K562 (cell line): ENCODE data around the gene USP16. TPM values are rescaled to one million over a fixed set of nuclear protein-coding genes. Genes with fewer than 3 reads are reported as not detected.
A peak's percentile ranks its signal among the peaks of the same experiment; 100 is the strongest.

Source experiments
- ATAC-seq: fragments of 200-7000 bp; cut with Tn5 transposase; 3 replicates; pipeline ENCODE4 v1.9.1; 2020; ENCODE audit warnings: moderate library complexity
- BruUV-seq: library from RNA; stranded (reverse); fragments of 400-500 nt; replicated peaks from 2 replicates; lab custom pipeline; 2021; lab: Mats Ljungman, UMichigan
- CTCF ChIA-PET: fragments of 300-600 bp; formaldehyde crosslinking; extraction: SDS; loops from one replicate; lab custom pipeline; 2021; ENCODE audit warnings: low intra/inter-chr PET ratio; lab: Yijun Ruan, JAX
- POLR2A ChIA-PET: fragments of 300-600, 350-650 bp; sonication (Branson Sonifier 250); formaldehyde crosslinking; extraction: SDS; loops from one replicate; lab custom pipeline; 2021; ENCODE audit warnings: antibody characterized with exemption, inconsistent platforms; lab: Yijun Ruan, JAX
- DNase-seq, 4 experiments: peaks; one replicate each; pipeline versions ENCODE4 v3.0.0 to v3.0.0-alpha.2; 2011 to 2018; ENCODE audit warnings: low spot score in 3 of 4, mixed read lengths in 3 of 4; ENCODE audit errors: extremely low read depth in 1 of 4
- FAIRE-seq: peaks from 2 replicates; lab custom pipeline; 2011; peaks lifted over from hg19 to GRCh38; lab: Jason Lieb, UNC
- H2AFZ ChIP-seq: 2 replicates; pipeline ENCODE4 v1.6.0; 2011; ENCODE audit warnings: low read depth, low read length, control low read depth, inconsistent platforms
- H3K27ac ChIP-seq: fragments of 200-600 bp; 3 replicates; pipeline ENCODE4 v1.8.0; 2011; ENCODE audit warnings: low read depth, mild to moderate bottlenecking, control low read depth, inconsistent platforms, low read length, moderate library complexity, mixed read lengths; ENCODE audit errors: extremely low read depth
- H3K27me3 ChIP-seq, 2 experiments: fragments of 300-600 bp in 1 of 2; 2 replicates in 1 of 2; 3 replicates in 1 of 2; pipeline versions ENCODE4 v1.6.0 to v1.8.0; 2011; ENCODE audit warnings: inconsistent platforms in 2 of 2, low read length in 2 of 2, mild to moderate bottlenecking in 1 of 2, mixed read lengths in 1 of 2, moderate library complexity in 1 of 2; ENCODE audit not compliant: control insufficient read depth in 2 of 2, insufficient read depth in 2 of 2
- H3K36me3 ChIP-seq: fragments of 300-600 bp; 3 replicates; pipeline ENCODE4 v1.8.0; 2011; ENCODE audit warnings: mild to moderate bottlenecking, low read length, inconsistent platforms; ENCODE audit not compliant: control insufficient read depth, insufficient read depth
- H3K4me1 ChIP-seq, 2 experiments: fragments of 200-600 bp in 1 of 2; replicated peaks in 1 of 2; 2 replicates in 1 of 2; 3 replicates in 1 of 2; pipeline versions ENCODE4 v1.5.1 to v1.8.0; 2011; ENCODE audit warnings: inconsistent platforms in 2 of 2, low read length in 2 of 2, mild to moderate bottlenecking in 1 of 2, mixed read lengths in 1 of 2, moderate library complexity in 1 of 2; ENCODE audit not compliant: control insufficient read depth in 2 of 2, insufficient read depth in 2 of 2
- H3K4me2 ChIP-seq: 2 replicates; pipeline ENCODE4 v1.6.1; 2011; ENCODE audit warnings: low read length, control low read depth, inconsistent platforms, mixed read lengths; ENCODE audit not compliant: insufficient read depth
- H3K4me3 ChIP-seq: fragments of 200-600 bp; sonication (generic), shearing (Covaris generic); 2 replicates; pipeline ENCODE4 v1.5.1; 2016; ENCODE audit warnings: control low read depth, inconsistent platforms
- H3K79me2 ChIP-seq: fragments of 200-600 bp; 3 replicates; pipeline ENCODE4 v1.8.0; 2011; ENCODE audit warnings: low read length, inconsistent platforms; ENCODE audit not compliant: control insufficient read depth, insufficient read depth
- H3K9ac ChIP-seq, 2 experiments: 2 replicates each; pipeline versions ENCODE4 v1.6.0 to v1.6.1; 2011; ENCODE audit warnings: low read depth in 2 of 2, low read length in 2 of 2, control low read depth in 1 of 2, inconsistent platforms in 1 of 2, mild to moderate bottlenecking in 1 of 2, mixed read lengths in 1 of 2; ENCODE audit not compliant: insufficient read depth in 1 of 2
- H3K9me1 ChIP-seq: one replicate; pipeline ENCODE4 v1.6.0; 2011; ENCODE audit warnings: inconsistent platforms, mild to moderate bottlenecking, low read length, moderate library complexity; ENCODE audit not compliant: control insufficient read depth, insufficient read depth
- H3K9me3 ChIP-seq: replicated peaks from 2 replicates; pipeline ENCODE4 v1.5.1; 2011; ENCODE audit warnings: low read depth, low read length, inconsistent platforms; ENCODE audit not compliant: control insufficient read depth, insufficient read depth
- H4K20me1 ChIP-seq: replicated peaks from 2 replicates; pipeline ENCODE4 v1.6.1; 2011; ENCODE audit warnings: low read length, inconsistent platforms, mixed read lengths; ENCODE audit not compliant: control insufficient read depth, insufficient read depth
- CBX8 ChIP-seq: fragments of 200-600 bp; sonication (generic); IDR thresholded peaks from 2 replicates; pipeline ENCODE4 v1.6.1; 2012; ENCODE audit warnings: borderline replicate concordance, mixed run types, low read depth, mild to moderate bottlenecking, moderate library complexity, mixed read lengths, low read length, control low read depth, inconsistent platforms; ENCODE audit not compliant: poor library complexity, severe bottlenecking; ENCODE audit errors: extremely low read depth
- CHD2 ChIP-seq: IDR thresholded peaks from 2 replicates; pipeline ENCODE4 v1.6.1; 2011; ENCODE audit warnings: low read depth, low read length
- COPS2 ChIP-seq: fragments of 450-650 bp; conservative IDR thresholded peaks from 2 replicates; pipeline ENCODE4 v1.6.1; 2016; ENCODE audit warnings: mild to moderate bottlenecking, moderate library complexity
- HCFC1 ChIP-seq: IDR thresholded peaks from 2 replicates; pipeline ENCODE4 v1.6.1; 2012; ENCODE audit warnings: low read depth, low read length, improper control_type of control experiment
- NFATC3 ChIP-seq: fragments of 450-650 bp; IDR thresholded peaks from 2 replicates; pipeline ENCODE4 v1.6.1; 2017; ENCODE audit warnings: mild to moderate bottlenecking
- NR4A1 ChIP-seq, 2 experiments: fragments of 250-450 bp in 1 of 2; fragments of 450-650 bp in 1 of 2; sonication (Bioruptor Pico) in 1 of 2; IDR thresholded peaks; 2 replicates each; pipeline versions ENCODE4 v1.4.0 to v1.6.1; 2016 to 2020; ENCODE audit warnings: mild to moderate bottlenecking in 2 of 2, missing compliant biosample characterization in 1 of 2, missing genetic modification characterization in 1 of 2, moderate library complexity in 1 of 2
- PHTF2 ChIP-seq: fragments of 250-450 bp; sonication (Bioruptor Pico); IDR thresholded peaks from 2 replicates; pipeline ENCODE4 v1.5.0; 2021; ENCODE audit warnings: mild to moderate bottlenecking
- PML ChIP-seq: IDR thresholded peaks from 2 replicates; pipeline ENCODE4 v1.6.1; 2012; ENCODE audit warnings: low read length, inconsistent platforms
- RBM14 ChIP-seq: fragments of 200-400 bp; formaldehyde crosslinking; IDR thresholded peaks from 2 replicates; pipeline ENCODE4 v1.6.1; 2018; ENCODE audit warnings: low read depth, mild to moderate bottlenecking, low read length, moderate library complexity, borderline replicate concordance; ENCODE audit not compliant: insufficient read depth
- SAFB2 ChIP-seq: fragments of 200-400 bp; formaldehyde crosslinking; IDR thresholded peaks from 2 replicates; pipeline ENCODE4 v1.6.1; 2018; ENCODE audit warnings: borderline replicate concordance, low read length, low read depth, moderate library complexity; ENCODE audit not compliant: severe bottlenecking
- SP1 ChIP-seq: sonication (generic); formaldehyde crosslinking; IDR thresholded peaks from 2 replicates; pipeline ENCODE4 v1.8.1; 2022; ENCODE audit warnings: mild to moderate bottlenecking, missing genetic modification reagents
- TCF7L2 ChIP-seq: fragments of 150-350 bp; IDR thresholded peaks from 2 replicates; pipeline ENCODE4 v1.6.1; 2016; ENCODE audit warnings: low read depth, mild to moderate bottlenecking, low read length, moderate library complexity
- ZC3H8 ChIP-seq: fragments of 450-650 bp; IDR thresholded peaks from 2 replicates; pipeline ENCODE4 v1.6.1; 2017
- ZNF347 ChIP-seq: fragments of 450-650 bp; formaldehyde crosslinking; IDR thresholded peaks from 2 replicates; pipeline ENCODE4 v1.4.0; 2020; ENCODE audit warnings: low read depth, mild to moderate bottlenecking, moderate library complexity
- ZNF507 ChIP-seq: conservative IDR thresholded peaks from 2 replicates; pipeline ENCODE4 v1.6.1; 2017; ENCODE audit warnings: missing genetic modification characterization, missing compliant biosample characterization
- WGBS: fragments of 100-300 bp; shearing (Covaris generic); methylation state at CpG from one replicate; pipeline ENCODE4 v1.1.6; 2016; ENCODE audit warnings: low coverage, mixed read lengths; ENCODE audit not compliant: insufficient coverage; ENCODE audit errors: missing lambda C conversion rate; 5-methylcytosine and 5-hydroxymethylcytosine counted together
- in situ Hi-C: fragments of 300-500 bp; cut with MboI; formaldehyde crosslinking; loops from 4 replicates; pipeline ENCODE4 v1.15.0; 2018; ENCODE audit warnings: inconsistent platforms, mixed read lengths
- intact Hi-C: fragments of 100-400 bp; cut with micrococcal nuclease; formaldehyde crosslinking; loops from 2 replicates; pipeline ENCODE4 v1.14.2; 2022
- polyA plus RNA-seq, 8 experiments: library from polyadenylated mRNA; depleted of rRNA in 4 of 8; stranded (reverse) in 5 of 8; unstranded in 3 of 8; fragments of >200 nt; fragmentation: Nextera tagmentation in 2 of 8; fragmentation: Illumina TruSeq in 1 of 8; extraction: Ambion mirVana in 2 of 8; extraction: Trizol in 1 of 8; gene quantifications; 2 replicates each; pipeline versions ENCODE4 v1.2.1 to v1.2.3, GENCODE V29; 2011 to 2014; ENCODE audit warnings: inconsistent platforms in 1 of 8, missing spikeins in 1 of 8
- total RNA-seq, 7 experiments: library from RNA; depleted of rRNA in 6 of 7; stranded (reverse); fragments of >200 nt in 6 of 7; fragmentation: Illumina TruSeq in 2 of 7; extraction: Trizol in 2 of 7; gene quantifications; 2 replicates each; pipeline versions ENCODE4 v1.2.1 to v1.2.3, GENCODE V29; 2011 to 2021; ENCODE audit warnings: low replicate concordance in 1 of 7
- TF ChIP-seq, protein P1 (sequence below): fragments of 250-450 bp; sonication (Bioruptor Pico); IDR thresholded peaks from 2 replicates; pipeline ENCODE4 v1.5.0; 2020; ENCODE audit warnings: mild to moderate bottlenecking
- TF ChIP-seq, protein P2 (sequence below): fragments of 450-650 bp; IDR thresholded peaks from 2 replicates; pipeline ENCODE4 v1.6.1; 2016; ENCODE audit warnings: missing biosample characterization, missing genetic modification characterization
- TF ChIP-seq, protein P3 (sequence below): fragments of 250-450 bp; sonication (Bioruptor Pico); IDR thresholded peaks from 2 replicates; pipeline ENCODE4 v1.4.0; 2020; ENCODE audit warnings: mild to moderate bottlenecking, moderate library complexity

Gene USP16
- total and polyA plus RNA-seq, 9 of the 15 experiments (the other 6 are each of a cell fraction or from before 2014, with no cell fraction given), result 38.4 to 90.9 (median 62.8) TPM

DNA sequence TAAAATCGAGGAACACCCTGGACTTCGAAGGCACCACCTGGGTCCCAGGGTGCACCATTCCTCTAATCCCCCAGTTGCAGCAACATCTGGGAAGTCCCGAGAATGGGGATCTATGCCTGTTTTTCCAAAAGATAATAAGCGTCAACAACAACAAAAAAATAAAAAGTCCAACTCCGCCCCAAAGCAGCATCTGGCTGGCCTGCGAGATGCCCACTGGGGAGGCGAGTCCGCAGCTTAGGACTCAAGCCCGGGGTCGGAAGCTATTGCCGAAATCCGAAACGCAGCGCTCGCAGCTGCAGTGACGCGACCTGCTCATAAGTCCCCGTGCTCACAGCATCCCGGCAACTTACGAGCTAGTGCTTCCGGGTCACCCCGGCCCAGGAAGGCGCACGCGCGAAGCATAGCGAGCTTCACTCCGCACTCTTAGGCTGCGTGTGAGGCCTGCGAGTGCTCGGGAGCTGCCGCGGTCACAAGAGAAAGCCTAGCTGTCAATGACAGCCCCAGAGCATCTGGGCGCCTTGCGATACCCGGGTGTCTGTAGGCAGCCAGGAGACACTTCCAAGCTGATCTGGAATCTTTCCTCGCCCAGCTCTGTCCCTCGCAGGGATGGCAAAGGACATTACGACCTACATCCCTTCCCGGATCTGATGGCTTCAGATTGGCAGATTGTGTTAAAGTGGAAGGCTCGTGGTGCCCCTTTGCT, 21.9 kb upstream of the USP16 start:
- ATAC-seq, result peak; percentile 99
- in situ Hi-C loops (no loop called here), intact Hi-C loops (loop anchor here (1.0 kb wide), 3 partner anchors 9 to 22 kb away; partner anchors contain the start of gene USP16)
- Histone ChIP-seq H3K27ac (peak overlapping the region; percentile 88), H3K4me2 (peak overlapping the region; percentile 94), H3K36me3 (peaks cover 7% of the 10 kb centered on the region; the same call in 1 of the 3 replicates), H4K20me1 (no peaks in the 10 kb centered on the region), H3K4me1 (peaks cover 6 to 19% of the 10 kb centered on the region in 2 experiments; a peak in 4 of 5 replicates), H3K79me2 (peaks cover 10% of the 10 kb centered on the region; the same call in 2 of the 3 replicates), H3K4me3 (peak overlapping the region; percentile 49), H3K27me3 (no peaks in the 10 kb centered on the region), H3K9me1 (no peaks in the 10 kb centered on the region), H2AFZ (peak overlapping the region; percentile 91), H3K9me3 (no peaks in the 10 kb centered on the region), H3K9ac (peak overlapping the region; percentile 92 to 98)
- WGBS, result under 1% methylated on average over 41 of the region's 41 CpGs
- TSS peak; percentile 74 for BruUV-seq
- DNase-seq, result peak; percentile 96 to 99 (median 97)
- POLR2A ChIA-PET, result interaction anchor here (0.8 to 3.4 kb wide), 6 partner anchors 10 to 70 kb away, joined by 3 to 43 read pairs (median 12); partner anchors contain the start of genes LTN1, RWDD2B and USP16
- peak; percentile 99 for FAIRE-seq
- CTCF ChIA-PET, result no interaction called here
- TF ChIP-seq HCFC1, result peak; percentile 82
- TF ChIP-seq COPS2, result no peak
- TF ChIP-seq, protein P1, sequence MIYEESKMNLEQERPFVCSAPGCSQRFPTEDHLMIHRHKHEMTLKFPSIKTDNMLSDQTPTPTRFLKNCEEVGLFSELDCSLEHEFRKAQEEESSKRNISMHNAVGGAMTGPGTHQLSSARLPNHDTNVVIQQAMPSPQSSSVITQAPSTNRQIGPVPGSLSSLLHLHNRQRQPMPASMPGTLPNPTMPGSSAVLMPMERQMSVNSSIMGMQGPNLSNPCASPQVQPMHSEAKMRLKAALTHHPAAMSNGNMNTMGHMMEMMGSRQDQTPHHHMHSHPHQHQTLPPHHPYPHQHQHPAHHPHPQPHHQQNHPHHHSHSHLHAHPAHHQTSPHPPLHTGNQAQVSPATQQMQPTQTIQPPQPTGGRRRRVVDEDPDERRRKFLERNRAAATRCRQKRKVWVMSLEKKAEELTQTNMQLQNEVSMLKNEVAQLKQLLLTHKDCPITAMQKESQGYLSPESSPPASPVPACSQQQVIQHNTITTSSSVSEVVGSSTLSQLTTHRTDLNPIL (CRISPR knock-in tag), result no peak
- no peak for TF ChIP-seq ZC3H8
- TF ChIP-seq, protein P2, sequence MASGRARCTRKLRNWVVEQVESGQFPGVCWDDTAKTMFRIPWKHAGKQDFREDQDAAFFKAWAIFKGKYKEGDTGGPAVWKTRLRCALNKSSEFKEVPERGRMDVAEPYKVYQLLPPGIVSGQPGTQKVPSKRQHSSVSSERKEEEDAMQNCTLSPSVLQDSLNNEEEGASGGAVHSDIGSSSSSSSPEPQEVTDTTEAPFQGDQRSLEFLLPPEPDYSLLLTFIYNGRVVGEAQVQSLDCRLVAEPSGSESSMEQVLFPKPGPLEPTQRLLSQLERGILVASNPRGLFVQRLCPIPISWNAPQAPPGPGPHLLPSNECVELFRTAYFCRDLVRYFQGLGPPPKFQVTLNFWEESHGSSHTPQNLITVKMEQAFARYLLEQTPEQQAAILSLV (tag), result no peak
- TF ChIP-seq PHTF2, result no peak
- peak; percentile 83 for TF ChIP-seq SP1 (CRISPR knock-in tag)
- TF ChIP-seq NFATC3, result peak; percentile 55; the same call in 1 of the 2 replicates
- 0 out of 2 replicates have a peak, but pooled peaks have one; percentile 77 for TF ChIP-seq NR4A1 (CRISPR knock-in tag; IDR thresholded peaks at IDR 0.05)
- TF ChIP-seq NR4A1 (tag; IDR thresholded peaks at IDR 0.05), result peak; percentile 62; the same call in 1 of the 2 replicates
- TF ChIP-seq PML, result peak; percentile 91
- peak; percentile 34 for TF ChIP-seq CHD2
- TF ChIP-seq, protein P3, sequence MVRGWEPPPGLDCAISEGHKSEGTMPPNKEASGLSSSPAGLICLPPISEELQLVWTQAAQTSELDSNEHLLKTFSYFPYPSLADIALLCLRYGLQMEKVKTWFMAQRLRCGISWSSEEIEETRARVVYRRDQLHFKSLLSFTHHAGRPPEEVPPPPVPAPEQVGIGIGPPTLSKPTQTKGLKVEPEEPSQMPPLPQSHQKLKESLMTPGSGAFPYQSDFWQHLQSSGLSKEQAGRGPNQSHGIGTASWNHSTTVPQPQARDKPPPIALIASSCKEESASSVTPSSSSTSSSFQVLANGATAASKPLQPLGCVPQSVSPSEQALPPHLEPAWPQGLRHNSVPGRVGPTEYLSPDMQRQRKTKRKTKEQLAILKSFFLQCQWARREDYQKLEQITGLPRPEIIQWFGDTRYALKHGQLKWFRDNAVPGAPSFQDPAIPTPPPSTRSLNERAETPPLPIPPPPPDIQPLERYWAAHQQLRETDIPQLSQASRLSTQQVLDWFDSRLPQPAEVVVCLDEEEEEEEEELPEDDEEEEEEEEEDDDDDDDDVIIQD (CRISPR knock-in tag), result no peak
- TF ChIP-seq CBX8, result no peak
- TF ChIP-seq TCF7L2, result no peak
- no peak for TF ChIP-seq SAFB2
- TF ChIP-seq ZNF347 (CRISPR knock-in tag), result no peak
- no peak for TF ChIP-seq ZNF507 (tag)
- TF ChIP-seq RBM14, result no peak
